CD4-positive, alpha-beta T cell (primary cell): Measurements from ENCODE around the gene TENT4B. TPM values are rescaled to one million over a fixed set of nuclear protein-coding genes. Genes with fewer than 3 reads are reported as not detected.
A peak's percentile ranks its signal among the peaks of the same experiment; 100 is the strongest.

ENCODE experiments used
- ATAC-seq: fragments of 200-7000 bp; cut with Tn5 transposase; one replicate; pipeline ENCODE4 v1.10.0; 2022; ENCODE audit warnings: mild to moderate bottlenecking; ENCODE audit not compliant: poor library complexity
- CTCF ChIA-PET: fragments of 350-600 bp; sonication (Branson Sonifier 250); formaldehyde crosslinking; loops from one replicate; lab custom pipeline; 2021; ENCODE audit warnings: antibody characterized with exemption, inconsistent platforms; lab: Charles Lee
- POLR2A ChIA-PET: fragments of 350-600 bp; sonication (Branson Sonifier 250); formaldehyde crosslinking; loops from one replicate; lab custom pipeline; 2021; ENCODE audit warnings: antibody characterized with exemption, inconsistent platforms; lab: Charles Lee
- DNase-seq, 14 experiments: peaks; one replicate each; pipeline ENCODE4 v3.0.0-alpha.2; 2013 to 2020; ENCODE audit warnings: mixed read lengths in 2 of 14
- H3K27ac ChIP-seq, 2 donors: one replicate each; pipeline versions ENCODE4 v1.5.1 to v1.7.0; 2013; ENCODE audit warnings: low read length in 2 of 2, low read depth in 1 of 2, mild to moderate bottlenecking in 1 of 2
- H3K27me3 ChIP-seq, 2 experiments: 1 replicate in 1 of 2; 2 replicates in 1 of 2; pipeline versions ENCODE4 v1.6.1 to v1.7.0; 2013; ENCODE audit warnings: low read length in 2 of 2, control low read depth in 1 of 2, mild to moderate bottlenecking in 1 of 2, moderate library complexity in 1 of 2; ENCODE audit not compliant: insufficient read depth in 2 of 2, control insufficient read depth in 1 of 2
- H3K36me3 ChIP-seq: one replicate; pipeline ENCODE4 v1.6.1; 2013; ENCODE audit warnings: low read length, control low read depth; ENCODE audit not compliant: insufficient read depth
- H3K4me1 ChIP-seq: one replicate; pipeline ENCODE4 v1.6.1; 2013; ENCODE audit warnings: low read length, control low read depth; ENCODE audit not compliant: insufficient read depth
- H3K4me3 ChIP-seq: one replicate; pipeline ENCODE4 v1.5.1; 2013; ENCODE audit warnings: mild to moderate bottlenecking, low read length, moderate library complexity
- H3K9me3 ChIP-seq, 2 experiments: 1 replicate in 1 of 2; 2 replicates in 1 of 2; pipeline versions ENCODE4 v1.6.1 to v1.7.0; 2013; ENCODE audit warnings: low read length in 2 of 2, mild to moderate bottlenecking in 2 of 2, control low read depth in 1 of 2, moderate library complexity in 1 of 2; ENCODE audit not compliant: control insufficient read depth in 1 of 2, insufficient read depth in 1 of 2
- H3K27ac Mint-ChIP-seq: one replicate; pipeline ENCODE4 v1.8.0; 2020; ENCODE audit warnings: mixed read lengths
- H3K27me3 Mint-ChIP-seq: one replicate; pipeline ENCODE4 v1.8.0; 2021; ENCODE audit warnings: mixed read lengths
- H3K36me3 Mint-ChIP-seq: one replicate; pipeline ENCODE4 v1.8.0; 2021; ENCODE audit warnings: low read depth, mixed read lengths
- H3K4me1 Mint-ChIP-seq: one replicate; pipeline ENCODE4 v1.8.0; 2021; ENCODE audit warnings: low read depth, mixed read lengths
- H3K4me3 Mint-ChIP-seq: one replicate; pipeline ENCODE4 v1.8.0; 2020; ENCODE audit warnings: mild to moderate bottlenecking, mixed read lengths
- H3K9me3 Mint-ChIP-seq: one replicate; pipeline ENCODE4 v1.8.0; 2020; ENCODE audit warnings: mixed read lengths
- intact Hi-C, 2 experiments: fragments of 100-400 bp; cut with DNase I in 1 of 2; cut with micrococcal nuclease in 1 of 2; formaldehyde crosslinking; loops; one replicate each; pipeline versions ENCODE4 v1.15.1 to v1.9.0; 2023 to 2025; cut with DNase I, micrococcal nuclease
- total RNA-seq, 174 experiments: library from RNA in 2 of 174; stranded (reverse) in 2 of 174; gene quantifications; one replicate each; pipeline ENCODE4 v1.2.3 and lab custom pipeline; 2021 to 2026
- TF ChIP-seq, protein P1 (sequence below): fragments of 200-600 bp; IDR thresholded peaks from one replicate; pipeline ENCODE4 v1.8.0; 2022; ENCODE audit warnings: antibody characterized with exemption, mild to moderate bottlenecking

Gene TENT4B
- total RNA-seq, 2 experiments from 2014 or later: 32.9 to 35.0 TPM

DNA sequence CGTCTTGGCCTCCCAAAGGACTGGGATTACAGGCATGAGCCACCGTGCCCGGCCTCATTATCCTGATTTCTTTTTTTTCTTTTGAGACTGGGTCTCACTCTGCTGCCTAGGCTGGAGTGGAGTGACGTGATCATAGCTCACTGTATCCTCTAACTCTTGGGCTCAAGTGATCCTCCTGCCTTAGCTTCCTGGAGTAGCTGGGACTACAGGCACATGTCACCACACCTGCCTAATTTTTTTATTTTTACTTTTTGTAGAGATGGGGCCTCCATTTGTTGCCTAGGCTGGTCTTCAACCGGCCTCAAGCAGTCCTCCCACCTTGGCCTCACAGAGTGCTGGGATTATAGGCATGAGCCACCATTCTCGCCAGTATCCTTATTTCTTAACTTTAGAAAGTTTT lies 3.5 kb downstream of the TENT4B start:
- TF ChIP-seq, protein P1, sequence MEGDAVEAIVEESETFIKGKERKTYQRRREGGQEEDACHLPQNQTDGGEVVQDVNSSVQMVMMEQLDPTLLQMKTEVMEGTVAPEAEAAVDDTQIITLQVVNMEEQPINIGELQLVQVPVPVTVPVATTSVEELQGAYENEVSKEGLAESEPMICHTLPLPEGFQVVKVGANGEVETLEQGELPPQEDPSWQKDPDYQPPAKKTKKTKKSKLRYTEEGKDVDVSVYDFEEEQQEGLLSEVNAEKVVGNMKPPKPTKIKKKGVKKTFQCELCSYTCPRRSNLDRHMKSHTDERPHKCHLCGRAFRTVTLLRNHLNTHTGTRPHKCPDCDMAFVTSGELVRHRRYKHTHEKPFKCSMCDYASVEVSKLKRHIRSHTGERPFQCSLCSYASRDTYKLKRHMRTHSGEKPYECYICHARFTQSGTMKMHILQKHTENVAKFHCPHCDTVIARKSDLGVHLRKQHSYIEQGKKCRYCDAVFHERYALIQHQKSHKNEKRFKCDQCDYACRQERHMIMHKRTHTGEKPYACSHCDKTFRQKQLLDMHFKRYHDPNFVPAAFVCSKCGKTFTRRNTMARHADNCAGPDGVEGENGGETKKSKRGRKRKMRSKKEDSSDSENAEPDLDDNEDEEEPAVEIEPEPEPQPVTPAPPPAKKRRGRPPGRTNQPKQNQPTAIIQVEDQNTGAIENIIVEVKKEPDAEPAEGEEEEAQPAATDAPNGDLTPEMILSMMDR: no peak
- H3K4me1 ChIP-seq: peaks cover 61% of the 10 kb centered on the region
- H3K4me3 ChIP-seq: no peak overlapping the region
- H3K27ac Mint-ChIP-seq: peak overlapping the region; percentile 91
- no peaks in the 10 kb centered on the region for H3K9me3 ChIP-seq
- no peak for ATAC-seq
- peaks cover 7% of the 10 kb centered on the region for H3K36me3 ChIP-seq
- intact Hi-C loops: loop anchor here (10.0 kb wide), 3 partner anchors 118 to 588 kb away; partner anchors contain the start of genes CNEP1R1 (in 1 of the 2) and CYLD (in 1 of the 2)
- H3K4me3 Mint-ChIP-seq: peak overlapping the region; percentile 70
- no peak overlapping the region for H3K27ac ChIP-seq
- POLR2A ChIA-PET: interaction anchor here (1.1 to 3.4 kb wide), 3 partner anchors 11 to 90 kb away, joined by 5 to 24 read pairs (median 9); partner anchors contain the start of gene HEATR3
- H3K9me3 Mint-ChIP-seq: no peaks in the 10 kb centered on the region
- no peaks in the 10 kb centered on the region for H3K27me3 Mint-ChIP-seq
- no peaks in the 10 kb centered on the region for H3K27me3 ChIP-seq
- no peak for DNase-seq
- CTCF ChIA-PET: interaction anchor here (1.4 to 2.4 kb wide), 2 partner anchors 54 to 131 kb away, joined by 3 to 8 read pairs; partner anchors contain the start of gene CNEP1R1
- peaks cover 49% of the 10 kb centered on the region for H3K36me3 Mint-ChIP-seq
- peaks cover 70% of the 10 kb centered on the region for H3K4me1 Mint-ChIP-seq

DNA sequence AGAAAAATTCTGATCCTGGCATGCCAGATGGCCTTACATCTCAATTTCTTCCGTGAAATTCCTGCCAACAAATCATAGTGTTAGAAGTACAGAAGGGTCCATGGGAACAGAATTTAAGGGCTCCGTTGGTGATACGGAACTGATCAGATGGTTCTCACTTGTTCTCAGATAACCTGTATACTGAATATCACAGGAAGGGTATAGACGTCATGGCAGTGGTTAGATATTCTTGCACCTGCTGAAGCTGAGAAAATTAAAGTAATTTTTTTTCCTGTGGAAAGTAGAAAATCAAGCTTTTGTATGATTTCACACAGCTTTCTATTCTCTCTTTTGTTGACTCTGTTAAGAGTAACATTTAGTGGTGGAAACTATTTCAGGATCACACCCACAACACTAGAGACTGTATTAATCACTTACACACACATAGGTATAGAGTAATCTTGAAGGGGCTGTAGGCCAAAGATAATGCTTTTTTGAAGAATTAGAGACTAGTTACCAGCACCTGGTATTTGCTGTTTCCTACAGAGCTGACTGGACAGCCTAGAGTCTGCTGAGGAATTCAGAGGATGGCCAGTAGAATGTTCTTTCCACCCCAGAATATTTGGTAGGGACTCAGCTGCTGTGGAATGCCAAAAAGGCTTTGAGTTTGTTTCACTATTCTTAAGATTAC lies 7.5 kb downstream of the TENT4B start:
- H3K4me3 ChIP-seq: no peak overlapping the region
- POLR2A ChIA-PET: interaction anchor here (1.2 to 2.2 kb wide), 3 partner anchors 8 to 11 kb away, joined by 3 to 14 read pairs (median 5); partner anchors contain the start of gene TENT4B
- intact Hi-C loops: loop anchor here in 1 of 2 experiments (5.0 kb wide), 3 partner anchors 37 to 582 kb away; partner anchors contain the start of gene CYLD

DNA sequence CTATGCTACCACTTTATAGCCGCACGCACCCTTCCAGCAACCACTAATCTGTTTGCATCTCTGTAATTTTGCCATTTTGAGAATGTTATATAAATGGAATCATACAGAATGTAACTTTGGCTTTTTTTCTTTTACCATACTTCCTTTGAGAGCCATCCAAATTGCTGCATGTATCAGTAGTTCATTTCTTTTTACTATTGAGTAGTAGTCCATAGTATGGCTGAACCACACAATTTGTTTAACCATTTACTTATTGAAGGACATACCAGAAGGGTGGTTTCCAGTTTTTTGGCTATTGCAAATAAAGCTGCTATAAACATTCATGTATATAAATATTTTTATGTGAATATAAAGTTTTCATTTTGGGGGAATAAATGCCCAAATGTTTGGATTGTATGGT lies 8.8 kb downstream of the TENT4B start:
- H3K27me3 ChIP-seq: no peaks in the 10 kb centered on the region
- TF ChIP-seq, protein P1: no peak
- H3K36me3 ChIP-seq: peaks cover 7% of the 10 kb centered on the region
- no peak overlapping the region for H3K4me3 ChIP-seq
- Mint-ChIP-seq H3K36me3 (peaks cover 37% of the 10 kb centered on the region), H3K9me3 (no peaks in the 10 kb centered on the region), H3K27me3 (no peaks in the 10 kb centered on the region), H3K4me3 (peak overlapping the region; percentile 12), H3K27ac (peak overlapping the region; percentile 86), H3K4me1 (peaks cover 69% of the 10 kb centered on the region)
- H3K9me3 ChIP-seq: no peaks in the 10 kb centered on the region
- POLR2A ChIA-PET: interaction anchor here (0.9 to 2.2 kb wide), 3 partner anchors 9 to 27 kb away, joined by 3 to 14 read pairs (median 5); partner anchors contain the start of gene TENT4B
- ATAC-seq (no peak), DNase-seq (no peak)
- CTCF ChIA-PET: interaction anchor here (1.1 to 1.2 kb wide), 2 partner anchors 136 to 645 kb away, joined by 3 to 4 read pairs; partner anchors contain the start of gene CNEP1R1
- intact Hi-C loops: loop anchor here in 1 of 2 experiments (5.0 kb wide), 3 partner anchors 35 to 580 kb away; partner anchors contain the start of gene CYLD
- no peak overlapping the region for H3K27ac ChIP-seq
- H3K4me1 ChIP-seq: peaks cover 36% of the 10 kb centered on the region

More for the DNA sequence above, 7.5 kb downstream of the TENT4B start:
- H3K4me1 ChIP-seq: peaks cover 39% of the 10 kb centered on the region
- H3K36me3 ChIP-seq: peaks cover 7% of the 10 kb centered on the region
- H3K27me3 ChIP-seq: no peaks in the 10 kb centered on the region
- Mint-ChIP-seq H3K27me3 (no peaks in the 10 kb centered on the region), H3K9me3 (no peaks in the 10 kb centered on the region), H3K27ac (peak overlapping the region; percentile 86), H3K4me3 (peak overlapping the region; percentile 58), H3K36me3 (peaks cover 37% of the 10 kb centered on the region), H3K4me1 (peaks cover 68% of the 10 kb centered on the region)
- DNase-seq (peak in 3 of 14 experiments; percentile 42 to 65 (median 47)), ATAC-seq (peak; percentile 82)
- H3K9me3 ChIP-seq: no peaks in the 10 kb centered on the region
- CTCF ChIA-PET: interaction anchor here (1.1 to 1.4 kb wide), 2 partner anchors 50 to 93 kb away, joined by 3 to 4 read pairs; no protein-coding TSS in a partner anchor
- no peak overlapping the region for H3K27ac ChIP-seq
- TF ChIP-seq, protein P1: no peak
